AG20443 (cell line): Measurements from ENCODE around the gene CFAP107.
"Not testable (repeated sequence)": the region's sequence is repeated elsewhere in the genome, so short reads cannot be mapped to it uniquely, and the experiment has no call there.

ENCODE experiments used
- DNase-seq: peaks from one replicate; pipeline ENCODE4 v3.0.0; 2012; ENCODE audit warnings: low spot score, mixed read lengths

The CFAP107 gene

GRCh38 chr1:12745992-12746323 lies at the start of gene CFAP107:
TSS of gene CFAP107 (plus strand) at chr1:12746200. CDS start at chr1:12746431, 231 bp downstream.
- DNase-seq: peak; percentile 39

- DNase-seq: no peak
Observed at GRCh38 chr1:12696658-12697057, 49.3 kb upstream of the CFAP107 start.

GRCh38 chr1:12697397-12697796 lies 48.6 kb upstream of the CFAP107 start:
- DNase-seq: peak; percentile 48

- DNase-seq: no peak
Observed at GRCh38 chr1:12703821-12704451, 42.1 kb upstream of the CFAP107 start.

GRCh38 chr1:12706061-12706460 lies 39.9 kb upstream of the CFAP107 start:
- no peak for DNase-seq

GRCh38 chr1:12708396-12709090 lies 37.5 kb upstream of the CFAP107 start:
- DNase-seq: no peak

- peak; percentile 30 for DNase-seq
Observed at GRCh38 chr1:12709091-12709491, 36.9 kb upstream of the CFAP107 start.

GRCh38 chr1:12709696-12710095 lies 36.3 kb upstream of the CFAP107 start:
- DNase-seq: peak; percentile 23

GRCh38 chr1:12711536-12711935 lies 34.5 kb upstream of the CFAP107 start:
- DNase-seq: peak; percentile 30

GRCh38 chr1:12712076-12712475 lies 33.9 kb upstream of the CFAP107 start:
- DNase-seq: no peak

GRCh38 chr1:12712929-12713328 lies 33.1 kb upstream of the CFAP107 start:
- DNase-seq: no peak

- DNase-seq: not testable (repeated sequence)
Observed at GRCh38 chr1:12713651-12714050, 32.3 kb upstream of the CFAP107 start.

- DNase-seq: no peak
Observed at GRCh38 chr1:12714710-12715475, 31.1 kb upstream of the CFAP107 start.

- no peak for DNase-seq
Observed at GRCh38 chr1:12715896-12716437, 30.0 kb upstream of the CFAP107 start, which contains the start of gene AADACL3. TSS of gene AADACL3 (plus strand) at chr1:12716110. CDS start at chr1:12716177, 67 bp downstream.

GRCh38 chr1:12717301-12717838 lies 28.6 kb upstream of the CFAP107 start:
- DNase-seq: no peak

GRCh38 chr1:12722626-12723025 lies 23.4 kb upstream of the CFAP107 start:
- no peak for DNase-seq

GRCh38 chr1:12728391-12728790 lies 17.6 kb upstream of the CFAP107 start:
- no peak for DNase-seq

GRCh38 chr1:12730156-12730555 lies 15.8 kb upstream of the CFAP107 start:
- no peak for DNase-seq

- not testable (repeated sequence) for DNase-seq
Observed at GRCh38 chr1:12731084-12731483, 14.9 kb upstream of the CFAP107 start.

GRCh38 chr1:12734651-12735050 lies 11.3 kb upstream of the CFAP107 start:
- no peak for DNase-seq

- DNase-seq: no peak
Observed at GRCh38 chr1:12738934-12739333, 7.1 kb upstream of the CFAP107 start.

GRCh38 chr1:12739613-12740012 lies 6.4 kb upstream of the CFAP107 start:
- no peak for DNase-seq
